WTC11 (cell line): ENCODE results near the gene NEURL1.

Source experiments
- ESRRA ChIP-seq: sonication (generic); formaldehyde crosslinking; IDR thresholded peaks from 2 replicates; pipeline ENCODE4 v1.8.1; 2022; ENCODE audit warnings: mild to moderate bottlenecking, missing genetic modification reagents, borderline replicate concordance
- SMAD3 ChIP-seq: sonication (generic); formaldehyde crosslinking; IDR thresholded peaks from 2 replicates; pipeline ENCODE4 v1.8.0; 2022; ENCODE audit warnings: missing genetic modification reagents, mild to moderate bottlenecking, borderline replicate concordance
- TF ChIP-seq, protein P1 (sequence below): fragments of 250-450 bp; sonication (Bioruptor Pico); IDR thresholded peaks from 2 replicates; pipeline ENCODE4 v1.9.0; 2021; ENCODE audit warnings: mild to moderate bottlenecking, borderline replicate concordance
- TF ChIP-seq, protein P2 (sequence below): sonication (generic); formaldehyde crosslinking; IDR thresholded peaks from 2 replicates; pipeline ENCODE4 v1.8.1; 2022; ENCODE audit warnings: low read depth, mild to moderate bottlenecking, moderate library complexity, missing genetic modification reagents, borderline replicate concordance

DNA sequence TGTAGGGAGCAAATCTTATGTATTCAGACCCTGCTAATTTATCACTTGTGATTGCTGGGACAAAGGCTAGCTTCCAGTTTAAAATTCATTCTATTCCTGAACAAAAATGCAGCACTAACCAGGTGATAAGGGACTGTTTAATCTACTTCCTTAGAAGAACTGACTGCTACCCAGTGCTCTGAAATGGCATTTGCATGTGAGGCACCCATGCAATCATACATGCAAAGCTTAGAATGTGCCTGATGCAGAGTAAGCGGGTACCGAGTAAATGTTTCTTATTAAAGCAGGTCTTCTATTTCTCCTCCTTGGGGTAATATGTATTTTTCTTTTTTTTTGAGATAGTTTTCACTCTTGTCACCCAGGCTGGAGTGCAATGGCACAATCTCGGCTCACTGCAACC lies 54.5 kb downstream of the NEURL1 start:
- TF ChIP-seq, protein P1, sequence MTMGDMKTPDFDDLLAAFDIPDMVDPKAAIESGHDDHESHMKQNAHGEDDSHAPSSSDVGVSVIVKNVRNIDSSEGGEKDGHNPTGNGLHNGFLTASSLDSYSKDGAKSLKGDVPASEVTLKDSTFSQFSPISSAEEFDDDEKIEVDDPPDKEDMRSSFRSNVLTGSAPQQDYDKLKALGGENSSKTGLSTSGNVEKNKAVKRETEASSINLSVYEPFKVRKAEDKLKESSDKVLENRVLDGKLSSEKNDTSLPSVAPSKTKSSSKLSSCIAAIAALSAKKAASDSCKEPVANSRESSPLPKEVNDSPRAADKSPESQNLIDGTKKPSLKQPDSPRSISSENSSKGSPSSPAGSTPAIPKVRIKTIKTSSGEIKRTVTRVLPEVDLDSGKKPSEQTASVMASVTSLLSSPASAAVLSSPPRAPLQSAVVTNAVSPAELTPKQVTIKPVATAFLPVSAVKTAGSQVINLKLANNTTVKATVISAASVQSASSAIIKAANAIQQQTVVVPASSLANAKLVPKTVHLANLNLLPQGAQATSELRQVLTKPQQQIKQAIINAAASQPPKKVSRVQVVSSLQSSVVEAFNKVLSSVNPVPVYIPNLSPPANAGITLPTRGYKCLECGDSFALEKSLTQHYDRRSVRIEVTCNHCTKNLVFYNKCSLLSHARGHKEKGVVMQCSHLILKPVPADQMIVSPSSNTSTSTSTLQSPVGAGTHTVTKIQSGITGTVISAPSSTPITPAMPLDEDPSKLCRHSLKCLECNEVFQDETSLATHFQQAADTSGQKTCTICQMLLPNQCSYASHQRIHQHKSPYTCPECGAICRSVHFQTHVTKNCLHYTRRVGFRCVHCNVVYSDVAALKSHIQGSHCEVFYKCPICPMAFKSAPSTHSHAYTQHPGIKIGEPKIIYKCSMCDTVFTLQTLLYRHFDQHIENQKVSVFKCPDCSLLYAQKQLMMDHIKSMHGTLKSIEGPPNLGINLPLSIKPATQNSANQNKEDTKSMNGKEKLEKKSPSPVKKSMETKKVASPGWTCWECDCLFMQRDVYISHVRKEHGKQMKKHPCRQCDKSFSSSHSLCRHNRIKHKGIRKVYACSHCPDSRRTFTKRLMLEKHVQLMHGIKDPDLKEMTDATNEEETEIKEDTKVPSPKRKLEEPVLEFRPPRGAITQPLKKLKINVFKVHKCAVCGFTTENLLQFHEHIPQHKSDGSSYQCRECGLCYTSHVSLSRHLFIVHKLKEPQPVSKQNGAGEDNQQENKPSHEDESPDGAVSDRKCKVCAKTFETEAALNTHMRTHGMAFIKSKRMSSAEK: no peak
- TF ChIP-seq SMAD3 (CRISPR knock-in tag): no peak
- TF ChIP-seq, protein P2, sequence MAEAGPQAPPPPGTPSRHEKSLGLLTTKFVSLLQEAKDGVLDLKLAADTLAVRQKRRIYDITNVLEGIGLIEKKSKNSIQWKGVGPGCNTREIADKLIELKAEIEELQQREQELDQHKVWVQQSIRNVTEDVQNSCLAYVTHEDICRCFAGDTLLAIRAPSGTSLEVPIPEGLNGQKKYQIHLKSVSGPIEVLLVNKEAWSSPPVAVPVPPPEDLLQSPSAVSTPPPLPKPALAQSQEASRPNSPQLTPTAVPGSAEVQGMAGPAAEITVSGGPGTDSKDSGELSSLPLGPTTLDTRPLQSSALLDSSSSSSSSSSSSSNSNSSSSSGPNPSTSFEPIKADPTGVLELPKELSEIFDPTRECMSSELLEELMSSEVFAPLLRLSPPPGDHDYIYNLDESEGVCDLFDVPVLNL (CRISPR knock-in tag): no peak
- TF ChIP-seq ESRRA (CRISPR knock-in tag): no peak
